HEK293 (cell line): ENCODE results near the gene DYRK2.

Experiments used
- HIC1 ChIP-seq: fragments of 450-650 bp; formaldehyde crosslinking; IDR thresholded peaks from 2 replicates; pipeline ENCODE4 v1.5.1; 2016; ENCODE audit warnings: missing biosample characterization, missing genetic modification characterization
- PRDM10 ChIP-seq: fragments of 450-650 bp; formaldehyde crosslinking; IDR thresholded peaks from 2 replicates; pipeline ENCODE4 v1.5.1; 2016; ENCODE audit warnings: missing biosample characterization, missing genetic modification characterization
- SETDB1 ChIP-seq: IDR thresholded peaks from one replicate; pipeline ENCODE4 v1.6.1; 2017; ENCODE audit warnings: mild to moderate bottlenecking, low read length, moderate library complexity, mixed read lengths; ENCODE audit not compliant: insufficient read length
- TRIM28 ChIP-seq: IDR thresholded peaks from 2 replicates; pipeline ENCODE4 v1.6.1; 2011; ENCODE audit warnings: low read length, control low read depth, borderline replicate concordance
- WT1 ChIP-seq: fragments of 450-650 bp; formaldehyde crosslinking; IDR thresholded peaks from 2 replicates; pipeline ENCODE4 v1.5.1; 2016; ENCODE audit warnings: missing biosample characterization, missing genetic modification characterization
- YY2 ChIP-seq: fragments of 450-650 bp; formaldehyde crosslinking; IDR thresholded peaks from 2 replicates; pipeline ENCODE4 v1.5.1; 2016; ENCODE audit warnings: missing biosample characterization, missing genetic modification characterization
- ZBTB48 ChIP-seq: fragments of 450-650 bp; formaldehyde crosslinking; IDR thresholded peaks from 2 replicates; pipeline ENCODE4 v1.5.1; 2016; ENCODE audit warnings: missing biosample characterization, missing genetic modification characterization
- ZNF18 ChIP-seq: fragments of 450-650 bp; formaldehyde crosslinking; IDR thresholded peaks from 2 replicates; pipeline ENCODE4 v1.5.1; 2016; ENCODE audit warnings: missing biosample characterization, missing genetic modification characterization
- ZNF184 ChIP-seq: fragments of 450-650 bp; IDR thresholded peaks from 2 replicates; pipeline ENCODE4 v1.5.1; 2018; ENCODE audit warnings: missing biosample characterization, mild to moderate bottlenecking, missing genetic modification characterization
- ZNF19 ChIP-seq: fragments of 450-650 bp; formaldehyde crosslinking; IDR thresholded peaks from 2 replicates; pipeline ENCODE4; 2016; ENCODE audit warnings: missing biosample characterization, missing genetic modification characterization, low read depth
- ZNF248 ChIP-seq: fragments of 450-650 bp; formaldehyde crosslinking; IDR thresholded peaks from 2 replicates; pipeline ENCODE4 v1.5.1; 2017; ENCODE audit warnings: missing biosample characterization, missing genetic modification characterization
- ZNF280D ChIP-seq: fragments of 450-650 bp; formaldehyde crosslinking; IDR thresholded peaks from 2 replicates; pipeline ENCODE4 v1.5.1; 2016; ENCODE audit warnings: missing biosample characterization, missing genetic modification characterization
- ZNF292 ChIP-seq: fragments of 450-650 bp; formaldehyde crosslinking; IDR thresholded peaks from 2 replicates; pipeline ENCODE4 v1.5.1; 2016; ENCODE audit warnings: low read depth, missing biosample characterization, missing genetic modification characterization, borderline replicate concordance
- ZNF335 ChIP-seq: fragments of 450-650 bp; formaldehyde crosslinking; conservative IDR thresholded peaks from 2 replicates; pipeline ENCODE4 v1.5.1; 2016; ENCODE audit warnings: missing biosample characterization, missing genetic modification characterization
- ZNF366 ChIP-seq: fragments of 450-650 bp; formaldehyde crosslinking; conservative IDR thresholded peaks from 2 replicates; pipeline ENCODE4 v1.5.1; 2016; ENCODE audit warnings: missing biosample characterization, missing genetic modification characterization
- ZNF398 ChIP-seq: fragments of 450-650 bp; formaldehyde crosslinking; IDR thresholded peaks from 2 replicates; pipeline ENCODE4 v1.5.1; 2017; ENCODE audit warnings: missing biosample characterization, missing genetic modification characterization
- ZNF473 ChIP-seq: fragments of 450-650 bp; formaldehyde crosslinking; IDR thresholded peaks from 2 replicates; pipeline ENCODE4 v1.5.1; 2017; ENCODE audit warnings: missing biosample characterization, missing genetic modification characterization
- ZNF488 ChIP-seq: fragments of 450-650 bp; formaldehyde crosslinking; IDR thresholded peaks from 2 replicates; pipeline ENCODE4 v1.5.1; 2016; ENCODE audit warnings: missing biosample characterization, missing genetic modification characterization
- ZNF560 ChIP-seq: fragments of 450-650 bp; formaldehyde crosslinking; IDR thresholded peaks from 2 replicates; pipeline ENCODE4 v1.5.1; 2017; ENCODE audit warnings: missing biosample characterization, missing genetic modification characterization, borderline replicate concordance
- ZNF626 ChIP-seq: fragments of 450-650 bp; sonication (Bioruptor Pico); formaldehyde crosslinking; IDR thresholded peaks from 2 replicates; pipeline ENCODE4 v1.5.1; 2018; ENCODE audit warnings: missing biosample characterization, missing genetic modification characterization, inconsistent platforms
- ZNF660 ChIP-seq: fragments of 450-650 bp; IDR thresholded peaks from 2 replicates; pipeline ENCODE4 v1.5.1; 2018; ENCODE audit warnings: missing biosample characterization, mild to moderate bottlenecking, missing genetic modification characterization
- ZNF692 ChIP-seq: fragments of 450-650 bp; formaldehyde crosslinking; IDR thresholded peaks from 2 replicates; pipeline ENCODE4 v1.5.1; 2016; ENCODE audit warnings: missing biosample characterization, missing genetic modification characterization
- ZNF785 ChIP-seq: fragments of 450-650 bp; formaldehyde crosslinking; IDR thresholded peaks from 2 replicates; pipeline ENCODE4 v1.5.1; 2016; ENCODE audit warnings: missing biosample characterization, missing genetic modification characterization
- ZNF843 ChIP-seq: fragments of 450-650 bp; formaldehyde crosslinking; IDR thresholded peaks from 2 replicates; pipeline ENCODE4 v1.5.1; 2016; ENCODE audit warnings: missing biosample characterization, missing genetic modification characterization

DYRK2 gene

GRCh38 chr12:67649570-67650387 lies 1.2 kb downstream of the DYRK2 start (continued):
- TF ChIP-seq ZNF692 (tag by site-specific recombination) (0 out of 2 replicates have a peak, but pooled peaks have one; percentile 40), ZNF19 (tag by site-specific recombination) (no peak), ZNF184 (tag by site-specific recombination) (no peak), ZNF473 (tag by site-specific recombination) (no peak), ZNF843 (tag by site-specific recombination) (no peak), ZNF292 (no peak), ZNF398 (peak; percentile 66), ZNF660 (no peak), ZNF785 (tag by site-specific recombination) (no peak), YY2 (tag by site-specific recombination) (no peak), PRDM10 (peak; percentile 95), ZBTB48 (peak; percentile 55), ZNF488 (tag by site-specific recombination) (no peak), ZNF366 (tag by site-specific recombination) (0 out of 2 replicates have a peak, but pooled peaks have one; percentile 23), ZNF560 (no peak), ZNF626 (tag by site-specific recombination) (no peak), ZNF248 (no peak), SETDB1 (no peak), HIC1 (no peak), ZNF280D (tag by site-specific recombination) (no peak), TRIM28 (no peak), ZNF335 (tag by site-specific recombination) (peak; percentile 83), WT1 (no peak), ZNF18 (no peak)
